SKM-1 treated with dmso at 0.1 percent for 144 hours (cell line): Measurements from ENCODE around the gene BUD13.
"Not testable (repeated sequence)": the region's sequence is repeated elsewhere in the genome, so short reads cannot be mapped to it uniquely, and the experiment has no call there.

Experiments
- DNase-seq: peaks from one replicate; lab custom pipeline; 2025; ENCODE audit not compliant: unreplicated experiment; lab: John Stamatoyannopoulos, UW

The BUD13 gene

GRCh38 chr11:116762132-116762531 lies 10.7 kb downstream of the BUD13 start:
- no peak for DNase-seq

GRCh38 chr11:116756044-116756443 lies 16.7 kb downstream of the BUD13 start:
- DNase-seq, result not testable (repeated sequence)

- peak; percentile 7 for DNase-seq
Observed at GRCh38 chr11:116750070-116750718, 22.6 kb downstream of the BUD13 start.

- DNase-seq, result no peak
Observed at GRCh38 chr11:116742104-116742503, 30.7 kb downstream of the BUD13 start.

- no peak for DNase-seq
Observed at GRCh38 chr11:116740741-116741140, 32.0 kb downstream of the BUD13 start.

- no peak for DNase-seq
Observed at GRCh38 chr11:116738975-116739374, 33.8 kb downstream of the BUD13 start.

- peak; percentile 31 for DNase-seq
Observed at GRCh38 chr11:116736763-116737162, 36.0 kb downstream of the BUD13 start.

GRCh38 chr11:116733969-116734508 lies 38.7 kb downstream of the BUD13 start:
- no peak for DNase-seq

- DNase-seq, result no peak
Observed at GRCh38 chr11:116733043-116733755, 39.6 kb downstream of the BUD13 start.

GRCh38 chr11:116732271-116733042 lies 40.3 kb downstream of the BUD13 start:
- peak; percentile 80 for DNase-seq

GRCh38 chr11:116731821-116732220 lies 41.0 kb downstream of the BUD13 start:
- no peak for DNase-seq

GRCh38 chr11:116731097-116731761 lies 41.6 kb downstream of the BUD13 start:
- DNase-seq, result no peak

- no peak for DNase-seq
Observed at GRCh38 chr11:116730601-116731000, 42.2 kb downstream of the BUD13 start.

GRCh38 chr11:116730241-116730561 lies 42.6 kb downstream of the BUD13 start:
- DNase-seq, result no peak

GRCh38 chr11:116729501-116730240 lies 43.1 kb downstream of the BUD13 start:
- no peak for DNase-seq

- DNase-seq, result no peak
Observed at GRCh38 chr11:116727990-116728389, 44.8 kb downstream of the BUD13 start.

- no peak for DNase-seq
Observed at GRCh38 chr11:116725434-116726221, 47.2 kb downstream of the BUD13 start.

GRCh38 chr11:116724813-116725212 lies 48.0 kb downstream of the BUD13 start:
- no peak for DNase-seq

- no peak for DNase-seq
Observed at GRCh38 chr11:116723511-116723910, 49.3 kb downstream of the BUD13 start.

- no peak for DNase-seq
Observed at GRCh38 chr11:116721988-116722387, 50.8 kb downstream of the BUD13 start.
